ENCODE data around the gene KNG1. TPM values are rescaled to one million over a fixed set of nuclear protein-coding genes. Genes with fewer than 3 reads are reported as not detected.

Gene KNG1
- total and polyA plus RNA-seq, 2 donors (not counting 3 experiments of a cell fraction or from before 2014, with no cell fraction given), result not detected

- intact Hi-C loops (cut with micrococcal nuclease), result loop anchor here (10.0 kb wide), 1 partner anchor 803 kb away; no protein-coding TSS in a partner anchor
- H3K9ac ChIP-seq (replicated peaks; ENCODE audit: extremely low read depth, insufficient read depth, low read length), result no peak overlapping the region
- no peak for DNase-seq (ENCODE audit: low read depth, low spot score)
- no TSS peak for BruUV-seq (replicated peaks)
- no peaks in the 10 kb centered on the region for H3K27me3 ChIP-seq (ENCODE audit: control insufficient read depth in 2 of 2, insufficient read depth in 2 of 2, low read length in 2 of 2)
- dilution Hi-C loops (cut with MboI; ENCODE audit: extremely low pct_ligation_motif_present, low sequenced_read_pairs), result no loop called here
- H3K79me2 ChIP-seq (ENCODE audit: control insufficient read depth, insufficient read depth, low read length), result peaks cover 51% of the 10 kb centered on the region
- ChIA-PET CTCF (interaction anchor here (0.6 to 1.3 kb wide), 2 partner anchors 33 to 377 kb away, joined by 3 read pairs; no protein-coding TSS in a partner anchor), POLR2A (no interaction called here)
- no peak for FAIRE-seq
- peaks cover 22% of the 10 kb centered on the region for H3K4me1 ChIP-seq (ENCODE audit: control insufficient read depth, extremely low read depth, insufficient read depth, low read length)
- peak overlapping the region; percentile 93 for H3K4me2 ChIP-seq (ENCODE audit: insufficient read depth, low read length)
- H3K36me3 ChIP-seq (ENCODE audit: control insufficient read depth in 2 of 2, extremely low read depth in 1 of 2, insufficient read depth in 2 of 2, low read length in 2 of 2), result peaks cover 38 to 44% of the 10 kb centered on the region in 2 experiments
- no peaks in the 10 kb centered on the region for H3K9me3 ChIP-seq (replicated peaks; ENCODE audit: control insufficient read depth, insufficient read depth, low read length)
- H3K9me1 ChIP-seq (replicated peaks; ENCODE audit: control insufficient read depth, extremely low read depth, insufficient read depth, low read length), result no peaks in the 10 kb centered on the region
- peaks cover 15% of the 10 kb centered on the region for H4K20me1 ChIP-seq (replicated peaks; ENCODE audit: control insufficient read depth, extremely low read depth, insufficient read depth, low read length)
- no peak overlapping the region for H3K27ac ChIP-seq (ENCODE audit: insufficient read depth, low read depth, low read length)
- H3K4me3 ChIP-seq (replicated peaks in 1 of 3; ENCODE audit: insufficient read depth in 1 of 3, low read depth in 1 of 3, low read length in 3 of 3), result peak overlapping the region in 1 of 3 experiments; percentile 11
- H2AFZ ChIP-seq (ENCODE audit: low read depth, low read length), result no peak overlapping the region
- TF ChIP-seq POLR2A (IDR thresholded peaks at IDR 0.05; ENCODE audit: low read depth, low read length), result peak; percentile 57
- no peak for TF ChIP-seq FOS (IDR thresholded peaks at IDR 0.05; ENCODE audit: borderline replicate concordance, insufficient read depth, low read length)
Measured at GRCh38 chr3:186787642-186788481, 70.7 kb downstream of the KNG1 start.

- Histone ChIP-seq H3K27ac (ENCODE audit: insufficient read depth, low read depth, low read length) (no peak overlapping the region), H3K9me3 (replicated peaks; ENCODE audit: control insufficient read depth, insufficient read depth, low read length) (no peaks in the 10 kb centered on the region), H3K9ac (replicated peaks; ENCODE audit: extremely low read depth, insufficient read depth, low read length) (no peak overlapping the region), H3K4me2 (ENCODE audit: insufficient read depth, low read length) (peak overlapping the region; percentile 93), H3K27me3 (ENCODE audit: control insufficient read depth in 2 of 2, insufficient read depth in 2 of 2, low read length in 2 of 2) (no peaks in the 10 kb centered on the region), H3K4me1 (ENCODE audit: control insufficient read depth, extremely low read depth, insufficient read depth, low read length) (peaks cover 22% of the 10 kb centered on the region), H2AFZ (ENCODE audit: low read depth, low read length) (no peak overlapping the region), H4K20me1 (replicated peaks; ENCODE audit: control insufficient read depth, extremely low read depth, insufficient read depth, low read length) (peaks cover 15% of the 10 kb centered on the region), H3K36me3 (ENCODE audit: control insufficient read depth in 2 of 2, extremely low read depth in 1 of 2, insufficient read depth in 2 of 2, low read length in 2 of 2) (peaks cover 38 to 44% of the 10 kb centered on the region in 2 experiments), H3K79me2 (ENCODE audit: control insufficient read depth, insufficient read depth, low read length) (peaks cover 48% of the 10 kb centered on the region), H3K9me1 (replicated peaks; ENCODE audit: control insufficient read depth, extremely low read depth, insufficient read depth, low read length) (no peaks in the 10 kb centered on the region), H3K4me3 (replicated peaks in 1 of 3; ENCODE audit: insufficient read depth in 1 of 3, low read depth in 1 of 3, low read length in 3 of 3) (peak overlapping the region in 1 of 3 experiments; percentile 11)
- BruUV-seq (replicated peaks), result no TSS peak
- FAIRE-seq, result no peak
- dilution Hi-C loops (cut with MboI; ENCODE audit: extremely low pct_ligation_motif_present, low sequenced_read_pairs) (no loop called here), intact Hi-C loops (cut with micrococcal nuclease) (loop anchor here (10.0 kb wide), 1 partner anchor 804 kb away; no protein-coding TSS in a partner anchor)
- ChIA-PET CTCF (interaction anchor here (0.6 to 1.3 kb wide), 2 partner anchors 32 to 377 kb away, joined by 3 read pairs; no protein-coding TSS in a partner anchor), POLR2A (no interaction called here)
- DNase-seq (ENCODE audit: low read depth, low spot score), result no peak
- TF ChIP-seq JUN (IDR thresholded peaks at IDR 0.05; ENCODE audit: borderline replicate concordance, insufficient read depth, insufficient read length, low read depth), result no peak
- no peak for TF ChIP-seq MYC (IDR thresholded peaks at IDR 0.05; ENCODE audit: low read depth, low read length)
- no peak for TF ChIP-seq POLR2AphosphoS5 (IDR thresholded peaks at IDR 0.05; ENCODE audit: insufficient read depth, low read depth, low read length)
- TF ChIP-seq POLR2A (IDR thresholded peaks at IDR 0.05; ENCODE audit: low read depth, low read length), result no peak
- TF ChIP-seq, protein P1, sequence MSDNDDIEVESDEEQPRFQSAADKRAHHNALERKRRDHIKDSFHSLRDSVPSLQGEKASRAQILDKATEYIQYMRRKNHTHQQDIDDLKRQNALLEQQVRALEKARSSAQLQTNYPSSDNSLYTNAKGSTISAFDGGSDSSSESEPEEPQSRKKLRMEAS (IDR thresholded peaks at IDR 0.05; ENCODE audit: insufficient read depth, insufficient read length), result no peak
- TF ChIP-seq GATA2 (IDR thresholded peaks at IDR 0.05; ENCODE audit: insufficient read depth, insufficient read length, low read depth, low read length), result no peak
- no peak for TF ChIP-seq EZH2 (IDR thresholded peaks at IDR 0.05; ENCODE audit: borderline replicate concordance, low read depth, low read length, severe bottlenecking)
- TF ChIP-seq, protein P2, sequence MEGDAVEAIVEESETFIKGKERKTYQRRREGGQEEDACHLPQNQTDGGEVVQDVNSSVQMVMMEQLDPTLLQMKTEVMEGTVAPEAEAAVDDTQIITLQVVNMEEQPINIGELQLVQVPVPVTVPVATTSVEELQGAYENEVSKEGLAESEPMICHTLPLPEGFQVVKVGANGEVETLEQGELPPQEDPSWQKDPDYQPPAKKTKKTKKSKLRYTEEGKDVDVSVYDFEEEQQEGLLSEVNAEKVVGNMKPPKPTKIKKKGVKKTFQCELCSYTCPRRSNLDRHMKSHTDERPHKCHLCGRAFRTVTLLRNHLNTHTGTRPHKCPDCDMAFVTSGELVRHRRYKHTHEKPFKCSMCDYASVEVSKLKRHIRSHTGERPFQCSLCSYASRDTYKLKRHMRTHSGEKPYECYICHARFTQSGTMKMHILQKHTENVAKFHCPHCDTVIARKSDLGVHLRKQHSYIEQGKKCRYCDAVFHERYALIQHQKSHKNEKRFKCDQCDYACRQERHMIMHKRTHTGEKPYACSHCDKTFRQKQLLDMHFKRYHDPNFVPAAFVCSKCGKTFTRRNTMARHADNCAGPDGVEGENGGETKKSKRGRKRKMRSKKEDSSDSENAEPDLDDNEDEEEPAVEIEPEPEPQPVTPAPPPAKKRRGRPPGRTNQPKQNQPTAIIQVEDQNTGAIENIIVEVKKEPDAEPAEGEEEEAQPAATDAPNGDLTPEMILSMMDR (IDR thresholded peaks at IDR 0.05; ENCODE audit: extremely low read depth in 1 of 2, insufficient read depth in 1 of 2, low read depth in 1 of 2, low read length in 2 of 2), result no peak
- TF ChIP-seq FOS (IDR thresholded peaks at IDR 0.05; ENCODE audit: borderline replicate concordance, insufficient read depth, low read length), result no peak
Measured at GRCh38 chr3:186788482-186789370, 71.6 kb downstream of the KNG1 start.

Data from endothelial cell of umbilical vein (primary cell).